ENCODE measurements around the gene MYO3B.

DNA sequence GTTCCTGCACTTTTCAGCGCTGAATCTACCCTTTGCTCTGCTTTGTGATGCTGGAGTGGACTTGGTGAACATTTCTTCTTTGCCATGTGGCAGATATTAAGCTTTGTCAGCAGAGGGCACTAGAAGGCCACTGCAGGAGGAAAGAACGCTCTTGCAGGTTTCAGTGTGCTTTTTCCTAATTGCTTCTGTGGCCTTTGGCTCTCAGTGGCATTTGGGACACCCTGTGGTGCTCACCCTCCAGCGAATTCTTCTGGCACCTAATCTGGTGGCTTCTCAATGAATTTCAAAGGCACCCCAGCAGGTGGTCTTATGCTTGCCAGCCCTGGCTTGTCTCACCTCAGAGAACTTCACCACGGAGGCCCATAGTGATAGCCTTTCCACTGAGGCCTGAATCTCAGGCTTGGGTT is 146.7 kb downstream of the MYO3B start:
- TF ChIP-seq, protein P1, sequence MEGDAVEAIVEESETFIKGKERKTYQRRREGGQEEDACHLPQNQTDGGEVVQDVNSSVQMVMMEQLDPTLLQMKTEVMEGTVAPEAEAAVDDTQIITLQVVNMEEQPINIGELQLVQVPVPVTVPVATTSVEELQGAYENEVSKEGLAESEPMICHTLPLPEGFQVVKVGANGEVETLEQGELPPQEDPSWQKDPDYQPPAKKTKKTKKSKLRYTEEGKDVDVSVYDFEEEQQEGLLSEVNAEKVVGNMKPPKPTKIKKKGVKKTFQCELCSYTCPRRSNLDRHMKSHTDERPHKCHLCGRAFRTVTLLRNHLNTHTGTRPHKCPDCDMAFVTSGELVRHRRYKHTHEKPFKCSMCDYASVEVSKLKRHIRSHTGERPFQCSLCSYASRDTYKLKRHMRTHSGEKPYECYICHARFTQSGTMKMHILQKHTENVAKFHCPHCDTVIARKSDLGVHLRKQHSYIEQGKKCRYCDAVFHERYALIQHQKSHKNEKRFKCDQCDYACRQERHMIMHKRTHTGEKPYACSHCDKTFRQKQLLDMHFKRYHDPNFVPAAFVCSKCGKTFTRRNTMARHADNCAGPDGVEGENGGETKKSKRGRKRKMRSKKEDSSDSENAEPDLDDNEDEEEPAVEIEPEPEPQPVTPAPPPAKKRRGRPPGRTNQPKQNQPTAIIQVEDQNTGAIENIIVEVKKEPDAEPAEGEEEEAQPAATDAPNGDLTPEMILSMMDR (IDR thresholded peaks at IDR 0.05), result peak; percentile 44 to 63 (median 57)
- no peak for TF ChIP-seq POLR2A (IDR thresholded peaks at IDR 0.05)
